ENCODE results near the gene ACTA1. TPM values are rescaled to one million over a fixed set of nuclear protein-coding genes. Genes with fewer than 3 reads are reported as not detected.
"Not testable (repeated sequence)": the region's sequence is repeated elsewhere in the genome, so short reads cannot be mapped to it uniquely, and the experiment has no call there.

Gene ACTA1
- total RNA-seq, 2 donors from 2014 or later, result not detected

GRCh38 chr1:229433364-229434004 is 410 bp downstream of the ACTA1 start:
- no peaks in the 10 kb centered on the region for H3K9me3 ChIP-seq (ENCODE audit: control insufficient read depth, low read length, poor library complexity, severe bottlenecking)
- DNase-seq (no peak), ATAC-seq (no peak)
- H3K4me1 Mint-ChIP-seq, result peaks cover 26% of the 10 kb centered on the region
- peaks cover 4% of the 10 kb centered on the region for H3K36me3 Mint-ChIP-seq (ENCODE audit: low read depth)
- H3K27me3 Mint-ChIP-seq, result peaks cover 64% of the 10 kb centered on the region
- H3K27ac Mint-ChIP-seq, result peak overlapping the region; percentile 61
- H3K4me3 Mint-ChIP-seq, result no peak overlapping the region

DNA sequence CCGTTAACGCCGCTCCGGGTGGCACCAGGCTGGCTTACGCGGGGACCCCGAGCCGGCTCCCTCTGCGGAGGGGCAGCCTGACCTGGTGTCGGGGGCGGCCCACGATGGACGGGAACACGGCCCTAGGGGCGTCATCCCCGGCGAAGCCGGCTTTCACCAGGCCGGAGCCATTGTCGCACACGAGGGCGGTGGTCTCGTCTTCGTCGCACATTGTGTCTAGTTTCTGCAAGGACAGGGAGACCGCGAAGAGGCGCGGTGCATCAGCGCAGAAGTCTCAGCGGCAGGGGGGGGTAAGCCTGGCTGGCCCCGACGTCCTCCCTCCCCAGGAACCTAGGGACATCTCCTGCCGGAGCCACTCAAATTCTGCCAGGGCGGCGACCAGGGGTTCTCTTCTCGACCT is 989 bp downstream of the ACTA1 start:
- Mint-ChIP-seq H3K4me1 (peaks cover 26% of the 10 kb centered on the region), H3K27ac (peak overlapping the region; percentile 61), H3K4me3 (peak overlapping the region; percentile 72), H3K27me3 (peaks cover 69% of the 10 kb centered on the region), H3K36me3 (ENCODE audit: low read depth) (peaks cover 4% of the 10 kb centered on the region)
- DNase-seq (no peak), ATAC-seq (no peak)
- H3K9me3 ChIP-seq (ENCODE audit: control insufficient read depth, low read length, poor library complexity, severe bottlenecking), result no peaks in the 10 kb centered on the region

DNA sequence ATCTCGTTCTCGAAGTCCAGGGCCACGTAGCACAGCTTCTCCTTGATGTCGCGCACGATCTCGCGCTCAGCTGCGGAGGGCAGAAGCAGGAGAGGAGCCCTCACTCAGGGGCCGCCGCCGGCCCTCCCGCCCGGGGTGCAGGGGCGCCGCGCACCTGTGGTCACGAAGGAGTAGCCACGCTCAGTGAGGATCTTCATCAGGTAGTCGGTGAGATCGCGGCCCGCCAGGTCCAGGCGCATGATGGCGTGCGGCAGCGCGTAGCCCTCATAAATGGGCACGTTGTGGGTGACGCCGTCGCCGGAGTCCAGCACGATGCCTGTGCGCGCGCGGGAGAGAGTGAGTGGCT is 1.8 kb downstream of the ACTA1 start:
- DNase-seq (no peak), ATAC-seq (no peak)
- peaks cover 26% of the 10 kb centered on the region for H3K4me1 Mint-ChIP-seq
- no peaks in the 10 kb centered on the region for H3K9me3 ChIP-seq (ENCODE audit: control insufficient read depth, low read length, poor library complexity, severe bottlenecking)
- H3K27ac Mint-ChIP-seq, result no peak overlapping the region
- peak overlapping the region; percentile 72 for H3K4me3 Mint-ChIP-seq
- H3K36me3 Mint-ChIP-seq (ENCODE audit: low read depth), result peaks cover 4% of the 10 kb centered on the region
- H3K27me3 Mint-ChIP-seq, result peaks cover 73% of the 10 kb centered on the region

DNA sequence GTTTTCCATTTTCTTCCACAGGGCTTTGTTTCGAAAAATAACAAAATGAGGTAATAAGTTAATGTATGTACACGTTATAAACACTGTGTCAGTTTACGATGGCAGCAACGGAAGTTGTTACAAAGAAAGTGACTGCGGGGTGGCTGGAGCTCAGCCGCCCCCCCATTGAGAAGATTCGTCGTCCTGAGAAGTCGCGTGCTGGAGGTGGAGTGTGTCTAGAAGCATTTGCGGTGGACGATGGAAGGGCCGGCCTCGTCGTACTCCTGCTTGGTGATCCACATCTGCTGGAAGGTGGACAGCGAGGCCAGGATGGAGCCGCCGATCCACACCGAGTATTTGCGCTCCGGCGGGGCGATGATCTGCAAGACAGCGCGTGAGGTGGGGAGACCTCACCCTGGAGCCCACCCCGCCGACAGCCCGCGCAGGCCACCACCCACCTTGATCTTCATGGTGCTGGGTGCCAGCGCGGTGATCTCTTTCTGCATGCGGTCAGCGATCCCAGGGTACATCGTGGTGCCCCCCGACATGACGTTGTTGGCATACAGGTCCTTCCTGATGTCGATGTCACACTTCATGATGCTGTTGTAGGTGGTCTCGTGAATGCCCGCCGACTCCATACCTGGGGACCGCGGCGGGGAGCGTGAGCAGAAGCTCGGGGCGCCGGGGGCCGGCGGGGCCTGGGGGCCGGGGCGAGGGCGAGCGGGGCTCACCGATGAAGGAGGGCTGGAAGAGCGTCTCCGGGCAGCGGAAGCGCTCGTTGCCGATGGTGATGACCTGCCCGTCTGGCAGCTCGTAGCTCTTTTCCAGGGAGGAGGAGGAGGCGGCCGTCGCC is 2.4 kb downstream of the ACTA1 start:
- no peak for DNase-seq
- Mint-ChIP-seq H3K4me1 (peaks cover 24% of the 10 kb centered on the region), H3K27me3 (peaks cover 73% of the 10 kb centered on the region), H3K4me3 (peak overlapping the region; percentile 72), H3K36me3 (ENCODE audit: low read depth) (peaks cover 4% of the 10 kb centered on the region), H3K27ac (no peak overlapping the region)
- ATAC-seq, result peak; percentile 35
- H3K9me3 ChIP-seq (ENCODE audit: control insufficient read depth, low read length, poor library complexity, severe bottlenecking), result no peaks in the 10 kb centered on the region

- peak overlapping the region; percentile 72 for H3K4me3 Mint-ChIP-seq
- H3K4me1 Mint-ChIP-seq, result peaks cover 24% of the 10 kb centered on the region
- H3K27ac Mint-ChIP-seq, result no peak overlapping the region
- peaks cover 4% of the 10 kb centered on the region for H3K36me3 Mint-ChIP-seq (ENCODE audit: low read depth)
- DNase-seq, result peak in 1 of 3 donors; percentile 16
- ATAC-seq, result peak; percentile 61
- H3K9me3 ChIP-seq (ENCODE audit: control insufficient read depth, low read length, poor library complexity, severe bottlenecking), result no peaks in the 10 kb centered on the region
- H3K27me3 Mint-ChIP-seq, result peaks cover 74% of the 10 kb centered on the region
Measured at GRCh38 chr1:229430761-229431283, 3.1 kb downstream of the ACTA1 start.

- DNase-seq (no peak), ATAC-seq (no peak)
- Mint-ChIP-seq H3K4me1 (peaks cover 18% of the 10 kb centered on the region), H3K27me3 (peaks cover 65% of the 10 kb centered on the region), H3K4me3 (no peak overlapping the region), H3K27ac (no peak overlapping the region), H3K36me3 (ENCODE audit: low read depth) (peaks cover 4% of the 10 kb centered on the region)
- H3K9me3 ChIP-seq (ENCODE audit: control insufficient read depth, low read length, poor library complexity, severe bottlenecking), result peaks cover 3% of the 10 kb centered on the region
Measured at GRCh38 chr1:229428256-229428655, 5.6 kb downstream of the ACTA1 start.

- Mint-ChIP-seq H3K27ac (no peak overlapping the region), H3K4me1 (peaks cover 18% of the 10 kb centered on the region), H3K36me3 (ENCODE audit: low read depth) (peaks cover 4% of the 10 kb centered on the region), H3K27me3 (peaks cover 64% of the 10 kb centered on the region), H3K4me3 (no peak overlapping the region)
- DNase-seq, result no peak
- ATAC-seq, result no peak
- H3K9me3 ChIP-seq (ENCODE audit: control insufficient read depth, low read length, poor library complexity, severe bottlenecking), result peaks cover 3% of the 10 kb centered on the region
Measured at GRCh38 chr1:229427572-229427971, 6.3 kb downstream of the ACTA1 start.

DNA sequence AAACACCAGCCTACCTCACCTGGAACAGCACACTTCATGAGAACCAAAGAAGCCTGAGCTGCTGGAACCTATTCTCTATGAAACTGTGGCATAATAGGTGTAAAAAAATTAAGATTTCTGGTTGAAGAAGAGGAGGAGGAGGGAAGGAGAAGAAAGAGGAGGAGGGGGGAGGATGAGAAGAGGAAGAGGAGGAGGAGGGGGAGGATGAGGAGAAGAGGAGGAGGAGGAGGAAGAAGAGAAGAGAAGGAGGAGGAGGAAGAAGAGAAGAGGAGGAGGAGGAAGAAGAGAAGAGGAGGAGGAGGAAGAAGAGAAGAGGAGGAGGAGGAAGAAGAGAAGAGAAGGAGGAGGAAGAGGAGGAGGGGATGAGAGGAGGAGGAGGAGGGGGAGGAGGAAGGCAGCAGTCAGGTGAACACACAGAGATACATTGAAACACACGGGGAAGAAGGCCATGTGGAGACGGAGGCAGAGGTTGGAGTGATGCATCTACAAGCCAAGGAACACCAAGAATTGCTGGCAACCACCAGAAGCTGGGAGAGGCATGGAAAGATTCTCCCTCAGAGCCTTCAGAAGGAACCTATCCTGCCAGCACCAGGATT is 8.2 kb downstream of the ACTA1 start:
- no peak overlapping the region for H3K27ac Mint-ChIP-seq
- no peak overlapping the region for H3K4me3 Mint-ChIP-seq

DNA sequence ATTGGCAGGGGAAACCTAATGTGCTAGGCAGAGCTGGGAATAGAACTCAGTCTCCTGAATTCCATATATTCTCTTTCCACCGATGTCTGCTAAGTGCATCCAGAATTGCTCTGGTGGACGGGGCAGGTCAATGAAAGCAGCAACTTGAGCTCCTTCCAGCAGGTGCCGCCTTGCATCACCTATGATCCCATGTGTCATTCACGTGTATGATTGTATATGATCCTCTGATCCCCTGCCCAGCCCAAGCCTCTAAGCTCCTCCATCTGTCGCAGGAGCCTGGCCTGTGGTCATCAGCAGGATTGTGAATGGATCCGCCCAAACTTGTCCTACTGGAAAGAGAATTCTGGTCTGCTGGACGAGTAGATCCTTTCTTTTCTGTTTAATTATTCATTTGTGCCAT is 13.1 kb downstream of the ACTA1 start:
- no peak overlapping the region for H3K4me3 Mint-ChIP-seq
- no peak overlapping the region for H3K27ac Mint-ChIP-seq
- peaks cover 5% of the 10 kb centered on the region for H3K36me3 Mint-ChIP-seq (ENCODE audit: low read depth)
- DNase-seq, result no peak
- no peak for ATAC-seq
- H3K27me3 Mint-ChIP-seq, result peaks cover 32% of the 10 kb centered on the region
- H3K4me1 Mint-ChIP-seq, result peaks cover 3% of the 10 kb centered on the region
- peaks cover 3% of the 10 kb centered on the region for H3K9me3 ChIP-seq (ENCODE audit: control insufficient read depth, low read length, poor library complexity, severe bottlenecking)

More for the DNA sequence above, 8.2 kb downstream of the ACTA1 start:
- Mint-ChIP-seq H3K4me1 (peaks cover 3% of the 10 kb centered on the region), H3K36me3 (ENCODE audit: low read depth) (peaks cover 2% of the 10 kb centered on the region), H3K27me3 (peaks cover 53% of the 10 kb centered on the region)
- DNase-seq (no peak), ATAC-seq (no peak)
- H3K9me3 ChIP-seq (ENCODE audit: control insufficient read depth, low read length, poor library complexity, severe bottlenecking), result peaks cover 3% of the 10 kb centered on the region

GRCh38 chr1:229420224-229420623 is 13.7 kb downstream of the ACTA1 start:
- H3K27me3 Mint-ChIP-seq, result peaks cover 30% of the 10 kb centered on the region
- peaks cover 3% of the 10 kb centered on the region for H3K9me3 ChIP-seq (ENCODE audit: control insufficient read depth, low read length, poor library complexity, severe bottlenecking)
- H3K36me3 Mint-ChIP-seq (ENCODE audit: low read depth), result peaks cover 5% of the 10 kb centered on the region
- DNase-seq, result no peak
- peaks cover 3% of the 10 kb centered on the region for H3K4me1 Mint-ChIP-seq
- no peak overlapping the region for H3K4me3 Mint-ChIP-seq
- H3K27ac Mint-ChIP-seq, result no peak overlapping the region
- ATAC-seq, result no peak

DNA sequence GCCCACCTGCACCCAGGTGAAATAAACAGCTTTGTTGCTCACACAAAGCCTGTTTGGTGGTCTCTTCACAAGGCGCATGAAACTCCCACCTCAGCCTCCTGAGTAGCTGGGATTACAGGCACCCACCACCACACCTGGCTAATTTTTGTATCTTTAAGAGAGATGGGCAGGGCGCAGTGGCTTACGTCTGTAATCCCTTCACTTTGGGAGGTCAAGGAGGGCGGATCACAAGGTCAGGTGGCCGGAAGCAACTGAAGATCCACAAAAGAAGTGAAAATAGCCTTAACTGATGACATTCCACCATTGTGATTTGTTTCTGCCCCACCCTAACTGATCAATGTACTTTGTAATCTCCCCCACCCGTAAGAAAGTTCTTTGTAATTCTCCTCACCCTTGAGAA is 15.3 kb downstream of the ACTA1 start:
- not testable (repeated sequence) for DNase-seq; H3K36me3 Mint-ChIP-seq (ENCODE audit: low read depth); H3K27ac Mint-ChIP-seq

GRCh38 chr1:229412810-229413209 is 21.1 kb downstream of the ACTA1 start:
- peaks cover 14% of the 10 kb centered on the region for H3K4me1 Mint-ChIP-seq
- not testable (repeated sequence) for H3K27ac Mint-ChIP-seq; H3K4me3 Mint-ChIP-seq; H3K36me3 Mint-ChIP-seq (ENCODE audit: low read depth); DNase-seq; H3K9me3 ChIP-seq (ENCODE audit: control insufficient read depth, low read length, poor library complexity, severe bottlenecking); ATAC-seq
- peaks cover 30% of the 10 kb centered on the region for H3K27me3 Mint-ChIP-seq

More for the DNA sequence above, 15.3 kb downstream of the ACTA1 start:
- peaks cover 21% of the 10 kb centered on the region for H3K27me3 Mint-ChIP-seq
- ATAC-seq; H3K4me3 Mint-ChIP-seq; H3K9me3 ChIP-seq (ENCODE audit: control insufficient read depth, low read length, poor library complexity, severe bottlenecking); H3K4me1 Mint-ChIP-seq: not testable (repeated sequence)

- no peak overlapping the region for H3K27ac Mint-ChIP-seq
- DNase-seq (no peak), ATAC-seq (no peak)
- H3K9me3 ChIP-seq (ENCODE audit: control insufficient read depth, low read length, poor library complexity, severe bottlenecking), result no peaks in the 10 kb centered on the region
- H3K36me3 Mint-ChIP-seq (ENCODE audit: low read depth), result peaks cover 5% of the 10 kb centered on the region
- peaks cover 35% of the 10 kb centered on the region for H3K27me3 Mint-ChIP-seq
- no peak overlapping the region for H3K4me3 Mint-ChIP-seq
- peaks cover 15% of the 10 kb centered on the region for H3K4me1 Mint-ChIP-seq
Measured at GRCh38 chr1:229412056-229412455, 21.8 kb downstream of the ACTA1 start.

Measured in T-helper 17 cell (primary cell).